Ovary (tissue), 9 donors: ENCODE measurements around the gene HSD17B1. TPM values are rescaled to one million over a fixed set of nuclear protein-coding genes. Genes with fewer than 3 reads are reported as not detected.
A peak's percentile ranks its signal among the peaks of the same experiment; 100 is the strongest.

Experiments used
- DNase-seq, 5 donors: peaks; one replicate each; pipeline ENCODE4 v3.0.0-alpha.2; 2019 to 2020
- H3K27ac ChIP-seq, 2 donors: fragments of 200-600 bp; one replicate each; pipeline versions ENCODE4 v1.5.1 to v1.8.0; 2019 to 2022
- H3K27me3 ChIP-seq: fragments of 200-600 bp; one replicate; pipeline ENCODE4 v1.8.0; 2022
- H3K36me3 ChIP-seq: fragments of 200-600 bp; sonication (generic); one replicate; pipeline ENCODE4 v1.5.1; 2019
- H3K4me1 ChIP-seq: one replicate; pipeline ENCODE4 v1.8.1; 2013; ENCODE audit warnings: mild to moderate bottlenecking, moderate library complexity; ENCODE audit not compliant: insufficient read depth
- H3K4me3 ChIP-seq: fragments of 200-600 bp; sonication (generic); one replicate; pipeline ENCODE4 v1.5.1; 2017
- H3K9me3 ChIP-seq, 2 donors: fragments of 200-600 bp in 1 of 2; sonication (generic) in 1 of 2; one replicate each; pipeline versions ENCODE4 v1.5.1 to v1.8.1; 2013 to 2019; ENCODE audit warnings: mild to moderate bottlenecking in 1 of 2, moderate library complexity in 1 of 2
- EP300 ChIP-seq: sonication (generic); formaldehyde crosslinking; IDR thresholded peaks from one replicate; pipeline ENCODE4 v1.6.1; 2017; ENCODE audit warnings: antibody characterized with exemption
- POLR2A ChIP-seq: fragments of 450-650 bp; IDR thresholded peaks from one replicate; pipeline ENCODE4 v1.6.1; 2017; ENCODE audit warnings: antibody characterized with exemption, mild to moderate bottlenecking, moderate library complexity
- WGBS, 3 donors: extraction: QIAGEN DNeasy Blood & Tissue Kit in 1 of 3; methylation state at CpG; one replicate each; pipeline versions ENCODE4 v1.1.5 to v1.1.7; 2013 to 2017; 5-methylcytosine and 5-hydroxymethylcytosine counted together
- intact Hi-C, 4 donors: fragments of 100-400 bp; cut with DNase I; formaldehyde crosslinking; loops; one replicate each; pipeline versions ENCODE4 v1.11.0 to v1.15.1; 2022 to 2023
- polyA plus RNA-seq, 2 donors: library from polyadenylated mRNA; stranded (reverse); fragments of 200-250 nt in 1 of 2; fragments of 350-450 nt in 1 of 2; fragmentation: Illumina TruSeq in 1 of 2; extraction: RNeasy Lipid Tissue Mini Kit (QIAGEN cat#74804) in 1 of 2; gene quantifications; one replicate each; pipeline ENCODE4 v1.2.3, GENCODE V29; 2013 to 2014
- total RNA-seq, 7 donors: library from RNA; depleted of rRNA in 2 of 7; stranded (reverse); fragments of >200 nt in 2 of 7; fragmentation: NEBNext Ultra II Directional in 3 of 7; extraction: Animal tissue kit (Norgen Biotek cat#: 25700) in 3 of 7; gene quantifications; one replicate each; pipeline versions ENCODE4 v1.1.0 to v1.2.4, GENCODE V29; 2016 to 2023
- TF ChIP-seq, protein P1 (sequence below), 3 donors: fragments of 450-650 bp in 2 of 3; fragments of 200-600 bp in 1 of 3; IDR thresholded peaks; one replicate each; pipeline versions ENCODE4 v1.5.1 to v1.8.0; 2016 to 2022; ENCODE audit warnings: antibody characterized with exemption in 3 of 3, mild to moderate bottlenecking in 1 of 3
- donor health status: DM: no; HTN: no; CAD: no; lungs with moderate emphysema.
- donor health status: DM: no; HTN: no; CAD: no.
- donor health status: Bipolar disorder and iron deficiency.
- donor health status: DM: yes; HTN: yes; CAD: no.
- donor health status: DM: no; HTN: no; CAD: no.
- donor health status: DM: yes; HTN: yes; CAD: no.

HSD17B1 gene
- total and polyA plus RNA-seq, 9 donors = 2.1 to 18.1 (median 6.5) TPM

- Histone ChIP-seq H3K27me3 (no peaks in the 10 kb centered on the region), H3K36me3 (no peaks in the 10 kb centered on the region), H3K4me1 (peaks cover 19% of the 10 kb centered on the region), H3K27ac (peak overlapping the region; percentile 65 to 80), H3K9me3 (no peaks in the 10 kb centered on the region), H3K4me3 (peak overlapping the region; percentile 84)
- DNase-seq = no peak
- intact Hi-C loops = no loop called here
- WGBS, 3 donors = 15 to 24% (median 23%) methylated on average over 24 to 28 of the region's 28 CpGs
- TF ChIP-seq EP300 (no peak), POLR2A (no peak)
- TF ChIP-seq, protein P1, sequence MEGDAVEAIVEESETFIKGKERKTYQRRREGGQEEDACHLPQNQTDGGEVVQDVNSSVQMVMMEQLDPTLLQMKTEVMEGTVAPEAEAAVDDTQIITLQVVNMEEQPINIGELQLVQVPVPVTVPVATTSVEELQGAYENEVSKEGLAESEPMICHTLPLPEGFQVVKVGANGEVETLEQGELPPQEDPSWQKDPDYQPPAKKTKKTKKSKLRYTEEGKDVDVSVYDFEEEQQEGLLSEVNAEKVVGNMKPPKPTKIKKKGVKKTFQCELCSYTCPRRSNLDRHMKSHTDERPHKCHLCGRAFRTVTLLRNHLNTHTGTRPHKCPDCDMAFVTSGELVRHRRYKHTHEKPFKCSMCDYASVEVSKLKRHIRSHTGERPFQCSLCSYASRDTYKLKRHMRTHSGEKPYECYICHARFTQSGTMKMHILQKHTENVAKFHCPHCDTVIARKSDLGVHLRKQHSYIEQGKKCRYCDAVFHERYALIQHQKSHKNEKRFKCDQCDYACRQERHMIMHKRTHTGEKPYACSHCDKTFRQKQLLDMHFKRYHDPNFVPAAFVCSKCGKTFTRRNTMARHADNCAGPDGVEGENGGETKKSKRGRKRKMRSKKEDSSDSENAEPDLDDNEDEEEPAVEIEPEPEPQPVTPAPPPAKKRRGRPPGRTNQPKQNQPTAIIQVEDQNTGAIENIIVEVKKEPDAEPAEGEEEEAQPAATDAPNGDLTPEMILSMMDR (IDR thresholded peaks at IDR 0.05) = no peak
Observed at GRCh38 chr17:42566215-42566882, 13.6 kb downstream of the HSD17B1 start.

DNA sequence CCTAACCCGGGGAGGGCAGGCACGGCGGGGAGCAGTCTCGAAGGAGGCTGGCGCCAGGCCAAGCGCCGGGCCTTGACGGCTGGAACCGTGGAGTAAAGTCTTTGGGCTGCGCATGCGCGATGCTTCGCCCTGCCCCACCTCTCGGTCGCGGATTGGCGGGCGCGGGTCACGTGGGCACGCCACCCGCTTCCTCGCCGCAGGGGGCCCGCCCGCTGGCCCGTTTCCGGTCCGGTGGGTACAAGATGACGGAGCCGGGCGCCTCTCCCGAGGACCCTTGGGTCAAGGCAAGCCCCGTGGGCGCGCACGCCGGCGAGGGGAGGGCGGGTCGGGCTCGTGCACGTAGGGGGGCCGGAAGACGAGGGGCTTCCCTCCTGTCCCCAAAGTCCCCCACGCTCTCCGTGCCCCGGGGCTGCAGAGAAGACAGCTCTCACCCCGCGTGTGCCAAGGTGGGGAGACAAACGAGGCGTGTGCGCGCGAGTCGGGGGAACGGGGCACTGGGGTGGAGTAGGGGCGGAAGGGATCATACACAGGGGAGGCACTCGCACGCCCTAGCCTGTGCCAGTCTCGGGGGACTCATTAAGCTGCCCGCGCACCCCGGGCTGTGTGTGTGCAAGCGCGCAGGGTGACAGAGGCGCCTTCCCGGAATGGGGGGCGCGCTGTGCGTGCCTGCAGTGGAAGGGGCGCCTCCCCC, 14.3 kb downstream of the HSD17B1 start, which contains the start of gene MLX:
Gene MLX (plus strand): TSS at position 218 of the 691 bp plus-strand sequence. CDS start 25 bp downstream, at position 243.
- H3K4me1 ChIP-seq = peaks cover 17% of the 10 kb centered on the region
- TF ChIP-seq POLR2A (peak; percentile 36), EP300 (no peak)
- TF ChIP-seq, protein P1 (IDR thresholded peaks at IDR 0.05) = no peak
- H3K4me3 ChIP-seq = peak within 1 kb of the TSS; percentile 84
- no peaks in the 10 kb centered on the region for H3K27me3 ChIP-seq
- H3K27ac ChIP-seq = peak within 1 kb of the TSS; percentile 65 to 80
- peak; percentile 95 to 98 (median 97) for DNase-seq
- no peaks in the 10 kb centered on the region for H3K9me3 ChIP-seq
- intact Hi-C loops = no loop called here
- H3K36me3 ChIP-seq = no peaks in the 10 kb centered on the region
- 0 to 1% (median 0%) methylated on average over 32 to 72 of the region's 72 CpGs for WGBS, 3 donors

DNA sequence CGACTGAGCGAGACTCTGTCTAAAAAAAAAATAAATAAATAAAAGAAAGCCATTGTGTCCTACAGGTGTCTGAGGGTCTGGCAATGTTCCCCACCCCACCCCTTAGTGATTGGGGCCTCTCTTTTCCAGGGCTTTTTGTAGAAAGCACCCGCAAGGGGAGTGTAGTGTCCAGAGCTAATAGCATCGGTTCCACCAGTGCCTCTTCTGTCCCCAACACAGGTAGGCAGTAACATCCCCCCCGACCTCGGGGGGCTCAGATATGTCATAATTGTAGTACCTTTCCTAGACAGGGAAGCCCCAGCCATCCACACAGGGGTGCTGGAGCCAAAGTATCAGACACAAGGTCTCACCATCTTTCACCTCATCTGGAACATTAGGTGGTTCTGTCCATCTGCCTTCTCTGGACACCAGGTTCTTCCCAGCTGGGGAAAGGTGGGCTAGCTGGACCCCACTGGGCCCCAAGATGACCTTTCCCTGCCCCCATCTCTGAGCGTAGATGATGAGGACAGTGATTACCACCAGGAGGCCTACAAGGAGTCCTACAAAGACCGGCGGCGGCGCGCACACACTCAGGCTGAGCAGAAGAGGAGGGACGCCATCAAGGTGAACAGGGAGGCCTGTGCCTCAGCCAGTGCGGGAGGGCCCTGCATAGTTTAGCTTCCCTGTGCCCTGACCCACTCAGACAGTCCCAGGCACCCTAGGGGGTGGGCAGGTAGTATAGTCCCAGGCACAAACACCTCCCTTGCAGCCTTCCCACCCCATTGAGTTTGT, 15.8 kb downstream of the HSD17B1 start:
- H3K4me3 ChIP-seq = no peak overlapping the region
- H3K9me3 ChIP-seq = no peaks in the 10 kb centered on the region
- peaks cover 8% of the 10 kb centered on the region for H3K4me1 ChIP-seq
- H3K36me3 ChIP-seq = no peaks in the 10 kb centered on the region
- H3K27me3 ChIP-seq = no peaks in the 10 kb centered on the region
- intact Hi-C loops = no loop called here
- H3K27ac ChIP-seq = no peak overlapping the region
- 82 to 88% (median 83%) methylated on average over 14 of the region's 14 CpGs for WGBS, 3 donors
- DNase-seq = peak in 1 of 5 donors; percentile 33
- TF ChIP-seq, protein P1 (IDR thresholded peaks at IDR 0.05) = no peak
- TF ChIP-seq EP300 (no peak), POLR2A (no peak)

DNA sequence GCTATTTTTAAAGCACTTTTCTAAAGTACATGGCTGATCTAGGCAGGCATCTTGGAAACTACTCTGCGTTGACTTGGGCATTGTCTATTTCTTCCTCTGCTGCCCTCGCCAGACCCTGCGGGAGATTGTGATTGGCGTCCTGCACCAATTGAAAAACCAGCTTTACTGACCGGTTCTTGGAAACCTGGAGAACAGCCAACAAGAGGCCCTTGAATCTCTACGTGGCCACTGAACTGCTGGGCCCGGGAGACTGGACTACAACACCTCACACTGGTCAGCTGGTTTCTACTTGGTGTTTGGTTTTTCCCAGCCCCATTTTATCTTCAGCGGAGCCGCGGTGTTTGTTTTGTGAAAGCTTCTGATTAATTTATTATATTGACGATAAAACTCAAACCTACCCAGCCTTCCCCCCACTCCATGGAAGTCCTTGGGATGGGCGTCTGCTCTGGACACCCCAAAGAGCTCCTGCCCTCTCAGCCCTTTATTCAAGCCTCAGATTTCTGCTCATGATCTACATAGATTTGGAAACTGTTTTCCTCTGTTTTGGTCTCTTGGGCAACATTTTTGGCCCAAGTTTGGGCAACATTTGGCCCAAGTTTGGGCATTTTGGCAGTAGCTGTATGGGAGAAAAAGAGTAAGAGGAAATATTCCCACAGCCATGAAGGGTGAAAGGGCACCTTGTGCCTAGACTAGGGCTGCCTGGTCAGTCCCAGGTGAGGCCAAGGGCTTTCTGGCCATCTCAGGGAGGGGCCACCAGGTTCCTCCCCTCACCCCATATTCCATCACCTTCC, 18.9 kb downstream of the HSD17B1 start:
- H3K4me3 ChIP-seq = no peak overlapping the region
- 54 to 62% (median 55%) methylated on average over 12 of the region's 12 CpGs for WGBS, 3 donors
- peaks cover 2% of the 10 kb centered on the region for H3K4me1 ChIP-seq
- H3K27me3 ChIP-seq = no peaks in the 10 kb centered on the region
- H3K27ac ChIP-seq = no peak overlapping the region
- peak in 1 of 5 donors; percentile 21 for DNase-seq
- intact Hi-C loops = no loop called here
- no peaks in the 10 kb centered on the region for H3K9me3 ChIP-seq
- TF ChIP-seq, protein P1 (IDR thresholded peaks at IDR 0.05) = no peak
- TF ChIP-seq POLR2A (no peak), EP300 (no peak)
- no peaks in the 10 kb centered on the region for H3K36me3 ChIP-seq
